ENCODE results near the gene PPIL6.

The PPIL6 gene

DNA sequence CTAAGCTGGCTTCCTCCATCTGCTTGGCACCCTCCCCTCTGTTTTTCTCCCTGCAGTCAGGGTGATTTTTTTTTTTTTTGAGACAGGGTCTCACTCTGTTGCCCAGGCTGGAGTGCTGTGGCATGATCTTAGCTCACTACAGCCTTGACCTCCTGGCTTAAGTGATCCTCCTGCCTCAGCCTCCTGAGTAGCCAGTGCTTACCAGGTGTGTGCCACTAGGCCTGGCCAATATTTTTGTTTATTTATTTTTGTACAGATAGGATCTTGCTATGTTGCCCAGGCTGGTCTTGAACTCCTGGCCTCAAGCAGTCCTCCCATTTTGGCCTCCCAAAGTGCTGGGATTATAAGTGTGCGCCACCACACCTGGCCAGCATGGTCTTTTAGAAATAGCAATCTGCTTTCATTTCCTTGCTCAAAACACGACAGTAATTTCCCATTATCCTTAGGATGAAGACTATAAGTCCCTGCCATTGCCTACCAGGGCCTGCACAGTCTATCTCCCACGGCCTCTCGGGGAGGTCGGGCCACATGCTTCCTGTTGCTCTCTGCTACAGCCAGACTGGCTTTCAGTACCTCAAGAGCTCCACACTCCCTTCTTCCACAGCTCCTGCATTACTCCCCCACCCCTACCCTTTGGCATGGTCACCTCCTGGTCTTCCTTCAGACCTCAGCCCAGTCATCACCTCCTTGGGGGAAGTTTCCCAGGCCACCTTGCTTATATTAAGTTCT is 47.1 kb downstream of the PPIL6 start:
- in situ Hi-C loops (cut with MboI; ENCODE audit: low pct_unique_long_range_greater_than_20kb, low sequenced_read_pairs, unreplicated experiment), result loop anchor here (25.0 kb wide), 1 partner anchor 206 kb away; no protein-coding TSS in a partner anchor
- TF ChIP-seq, protein P1, sequence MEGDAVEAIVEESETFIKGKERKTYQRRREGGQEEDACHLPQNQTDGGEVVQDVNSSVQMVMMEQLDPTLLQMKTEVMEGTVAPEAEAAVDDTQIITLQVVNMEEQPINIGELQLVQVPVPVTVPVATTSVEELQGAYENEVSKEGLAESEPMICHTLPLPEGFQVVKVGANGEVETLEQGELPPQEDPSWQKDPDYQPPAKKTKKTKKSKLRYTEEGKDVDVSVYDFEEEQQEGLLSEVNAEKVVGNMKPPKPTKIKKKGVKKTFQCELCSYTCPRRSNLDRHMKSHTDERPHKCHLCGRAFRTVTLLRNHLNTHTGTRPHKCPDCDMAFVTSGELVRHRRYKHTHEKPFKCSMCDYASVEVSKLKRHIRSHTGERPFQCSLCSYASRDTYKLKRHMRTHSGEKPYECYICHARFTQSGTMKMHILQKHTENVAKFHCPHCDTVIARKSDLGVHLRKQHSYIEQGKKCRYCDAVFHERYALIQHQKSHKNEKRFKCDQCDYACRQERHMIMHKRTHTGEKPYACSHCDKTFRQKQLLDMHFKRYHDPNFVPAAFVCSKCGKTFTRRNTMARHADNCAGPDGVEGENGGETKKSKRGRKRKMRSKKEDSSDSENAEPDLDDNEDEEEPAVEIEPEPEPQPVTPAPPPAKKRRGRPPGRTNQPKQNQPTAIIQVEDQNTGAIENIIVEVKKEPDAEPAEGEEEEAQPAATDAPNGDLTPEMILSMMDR (IDR thresholded peaks at IDR 0.05; ENCODE audit: extremely low read depth, insufficient read depth, missing control alignments), result no peak
- no peak for DNase-seq (ENCODE audit: low spot score)

DNA sequence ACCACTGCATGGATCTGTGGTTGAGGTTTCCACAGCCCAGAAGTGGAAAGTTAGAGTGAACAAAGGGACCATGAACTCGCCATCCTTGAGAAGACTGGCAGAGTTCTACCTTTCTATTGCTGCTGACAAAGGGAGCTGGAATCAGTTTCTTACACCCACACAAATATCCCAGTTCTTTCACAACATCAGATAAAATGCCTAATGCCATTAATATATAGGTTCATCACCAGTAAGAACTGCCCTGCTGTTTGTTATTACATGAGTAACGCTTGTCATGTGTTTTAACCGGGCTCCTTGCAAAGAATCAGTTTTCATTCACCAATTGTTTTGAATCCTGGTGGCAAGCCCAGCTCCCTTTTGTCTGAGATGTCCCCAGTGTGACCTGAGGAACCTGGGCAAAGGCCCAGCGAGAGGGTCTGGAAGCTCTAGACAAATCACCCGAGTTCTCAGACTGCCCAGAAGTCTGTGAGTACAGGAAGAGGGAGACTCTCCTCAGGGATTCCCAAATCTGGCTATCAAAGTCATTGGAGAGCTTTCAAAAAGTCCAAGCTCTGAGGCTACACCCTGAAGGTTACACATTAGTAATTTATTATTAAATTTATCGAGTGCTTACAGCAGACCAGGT is 50.7 kb downstream of the PPIL6 start:
- in situ Hi-C loops (cut with MboI; ENCODE audit: low pct_unique_long_range_greater_than_20kb, low sequenced_read_pairs, unreplicated experiment), result loop anchor here (25.0 kb wide), 1 partner anchor 202 kb away; no protein-coding TSS in a partner anchor
- no peak for DNase-seq (ENCODE audit: low spot score)
- TF ChIP-seq, protein P1 (IDR thresholded peaks at IDR 0.05; ENCODE audit: extremely low read depth, insufficient read depth, missing control alignments), result no peak

DNA sequence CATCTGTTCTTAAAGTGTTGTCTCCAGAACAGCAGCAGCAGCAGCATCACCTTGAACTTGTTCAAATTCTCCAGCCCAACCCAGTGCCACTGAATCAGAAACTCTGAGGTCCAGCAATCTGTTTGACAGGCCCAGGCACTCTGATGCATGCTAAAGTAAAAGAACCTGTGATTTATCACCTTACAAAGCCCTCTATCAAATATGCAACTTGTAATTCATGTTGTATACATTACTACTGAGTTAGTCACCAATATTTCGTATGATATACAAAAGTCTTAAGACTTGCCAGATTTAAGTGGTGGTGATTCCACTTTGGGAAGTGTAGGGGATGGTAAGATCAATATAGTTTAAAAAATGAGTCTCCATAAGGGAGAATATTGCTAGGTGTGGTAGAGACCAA is 52.2 kb downstream of the PPIL6 start:
- TF ChIP-seq, protein P1 (IDR thresholded peaks at IDR 0.05; ENCODE audit: extremely low read depth, insufficient read depth, missing control alignments), result no peak
- no peak for DNase-seq (ENCODE audit: low spot score)
- in situ Hi-C loops (cut with MboI; ENCODE audit: low pct_unique_long_range_greater_than_20kb, low sequenced_read_pairs, unreplicated experiment), result loop anchor here (25.0 kb wide), 1 partner anchor 201 kb away; no protein-coding TSS in a partner anchor

DNA sequence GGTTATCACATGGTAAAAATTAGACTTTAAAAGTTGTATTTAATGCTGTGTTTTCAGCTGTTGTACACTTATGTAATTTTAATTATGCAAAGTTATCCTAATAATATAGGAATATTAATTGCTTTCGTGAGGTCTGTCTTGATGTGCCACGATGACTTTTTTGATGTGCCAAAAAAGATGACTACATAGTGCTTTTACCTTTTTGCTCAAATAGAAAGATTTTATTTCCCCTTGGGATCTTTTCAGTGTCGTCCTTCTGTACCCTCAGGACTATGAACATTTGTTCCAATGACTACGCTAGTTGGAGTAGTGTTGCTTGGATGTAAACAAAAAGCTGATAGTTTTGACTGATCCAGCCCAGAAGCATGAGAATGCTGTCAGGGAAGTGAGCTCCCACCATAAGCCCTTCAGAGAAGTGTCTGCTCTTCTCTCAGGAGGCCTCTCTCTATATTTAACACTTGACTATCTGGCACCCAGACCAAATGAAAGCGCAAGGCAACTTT is 56.9 kb downstream of the PPIL6 start:
- TF ChIP-seq, protein P1 (IDR thresholded peaks at IDR 0.05; ENCODE audit: extremely low read depth, insufficient read depth, missing control alignments), result no peak
- no peak for DNase-seq (ENCODE audit: low spot score)
- in situ Hi-C loops (cut with MboI; ENCODE audit: low pct_unique_long_range_greater_than_20kb, low sequenced_read_pairs, unreplicated experiment), result loop anchor here (25.0 kb wide), 1 partner anchor 196 kb away; no protein-coding TSS in a partner anchor

DNA sequence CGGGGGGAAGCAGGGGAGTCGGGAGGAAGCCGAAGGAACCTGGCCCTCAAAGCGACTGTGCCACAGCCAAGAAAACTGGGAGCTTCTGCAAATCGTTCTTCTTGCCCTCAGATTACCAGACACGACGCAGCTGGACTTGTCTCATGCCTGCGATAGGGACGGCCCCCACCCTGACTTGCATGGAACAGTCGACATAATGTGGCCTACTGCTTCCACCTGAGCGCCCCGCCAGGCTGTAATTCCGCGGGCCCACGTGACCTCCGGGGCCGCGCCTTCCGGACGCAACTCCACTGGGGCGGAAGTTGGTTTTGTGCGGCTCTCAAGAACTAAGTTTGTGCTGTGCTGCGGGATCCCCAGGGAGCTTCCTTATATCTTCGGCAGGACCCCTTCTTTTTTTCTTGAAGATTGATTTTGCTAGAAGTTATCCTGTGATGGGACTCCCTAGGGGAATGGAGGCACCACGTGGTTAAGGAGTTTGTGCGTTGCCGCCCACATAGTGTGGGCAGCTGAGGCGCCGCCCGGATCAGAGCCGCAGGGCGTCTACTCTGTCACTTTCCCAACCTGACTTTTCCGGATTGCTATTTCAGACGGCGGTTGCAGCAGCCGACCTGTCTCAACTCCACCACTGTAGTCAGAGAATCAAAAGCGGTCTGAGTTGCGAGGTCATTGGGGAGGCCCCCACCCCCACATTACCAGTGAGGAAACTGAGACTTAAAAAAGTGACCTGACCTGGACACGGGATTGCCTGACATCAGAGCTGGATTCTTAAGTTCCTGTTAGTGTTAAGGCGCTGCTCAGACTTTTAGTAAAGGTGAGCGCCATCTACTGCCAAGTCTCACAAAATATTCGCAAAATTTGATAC is 57.6 kb downstream of the PPIL6 start:
- TF ChIP-seq, protein P1 (IDR thresholded peaks at IDR 0.05; ENCODE audit: extremely low read depth, insufficient read depth, missing control alignments), result peak; percentile 61
- in situ Hi-C loops (cut with MboI; ENCODE audit: low pct_unique_long_range_greater_than_20kb, low sequenced_read_pairs, unreplicated experiment), result loop anchor here (25.0 kb wide), 1 partner anchor 196 kb away; no protein-coding TSS in a partner anchor
- peak; percentile 91 for DNase-seq (ENCODE audit: low spot score)
